Memory B cell (primary cell): ENCODE data around the gene OLFML1.

Experiments used
- ATAC-seq: fragments of 150-1000 bp; cut with Tn5 transposase; 2 replicates; pipeline ENCODE4 v1.10.0; 2021; ENCODE audit warnings: low read depth, mild to moderate bottlenecking, moderate library complexity
- DNase-seq, 2 donors: peaks; one replicate each; pipeline ENCODE4 v3.0.0; 2022; ENCODE audit warnings: low spot score in 2 of 2
- H3K27ac Mint-ChIP-seq: one replicate; pipeline ENCODE4 v1.8.0; 2022; ENCODE audit warnings: mild to moderate bottlenecking, moderate library complexity, mixed read lengths
- H3K27me3 Mint-ChIP-seq: one replicate; pipeline ENCODE4 v1.8.0; 2022; ENCODE audit warnings: mixed read lengths
- H3K36me3 Mint-ChIP-seq: one replicate; pipeline ENCODE4 v1.8.0; 2022; ENCODE audit warnings: mild to moderate bottlenecking, mixed read lengths
- H3K4me1 Mint-ChIP-seq: one replicate; pipeline ENCODE4 v1.8.0; 2022; ENCODE audit warnings: mixed read lengths
- H3K4me3 Mint-ChIP-seq: one replicate; pipeline ENCODE4 v1.8.0; 2022; ENCODE audit warnings: mild to moderate bottlenecking, moderate library complexity, mixed read lengths
- H3K9me3 Mint-ChIP-seq: one replicate; pipeline ENCODE4 v1.8.0; 2022; ENCODE audit warnings: mixed read lengths

Gene OLFML1

DNA sequence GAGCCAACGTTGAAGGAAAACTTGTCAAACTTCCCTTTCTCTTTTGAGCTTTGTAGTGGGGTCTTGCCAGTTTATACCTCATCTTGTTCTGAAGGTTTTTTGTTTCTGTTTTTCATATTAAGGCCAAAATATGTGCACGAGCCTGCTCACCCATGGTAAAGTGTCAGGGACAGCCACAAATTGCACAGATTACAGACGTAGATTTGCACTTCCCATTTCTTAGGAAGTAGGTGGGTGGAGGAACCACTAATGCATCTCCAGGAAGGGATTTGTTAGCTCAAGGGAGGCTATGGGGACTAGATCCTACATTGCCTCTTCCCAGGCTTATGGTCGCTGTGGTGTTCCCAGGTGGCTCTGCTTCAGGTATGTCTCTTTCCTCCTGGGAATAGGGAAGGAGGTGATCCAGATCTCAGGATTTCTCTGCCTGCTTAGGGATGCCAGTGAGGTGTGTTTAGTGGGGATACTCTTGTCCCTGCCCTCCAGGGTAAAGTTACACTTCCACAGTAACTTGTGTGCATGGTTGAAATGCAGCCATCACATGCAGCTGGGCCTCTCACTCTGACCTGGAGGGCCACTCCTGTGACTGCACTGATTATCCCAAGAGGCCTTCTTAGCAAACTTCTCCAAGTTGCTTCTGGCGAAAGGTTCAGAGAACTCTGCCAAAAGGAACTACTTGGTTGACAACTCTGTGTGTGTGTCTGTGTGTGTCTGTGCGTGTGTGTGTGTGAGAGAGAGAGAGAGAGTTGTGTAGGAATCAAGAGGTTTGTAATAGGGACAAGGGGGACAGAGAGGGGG lies 38.3 kb downstream of the OLFML1 start:
- Mint-ChIP-seq H3K4me1 (peaks cover 51% of the 10 kb centered on the region), H3K27me3 (no peaks in the 10 kb centered on the region), H3K4me3 (peak overlapping the region; percentile 51), H3K36me3 (peaks cover 6% of the 10 kb centered on the region), H3K27ac (no peak overlapping the region), H3K9me3 (peaks cover 3% of the 10 kb centered on the region)
- DNase-seq (no peak), ATAC-seq (no peak)

DNA sequence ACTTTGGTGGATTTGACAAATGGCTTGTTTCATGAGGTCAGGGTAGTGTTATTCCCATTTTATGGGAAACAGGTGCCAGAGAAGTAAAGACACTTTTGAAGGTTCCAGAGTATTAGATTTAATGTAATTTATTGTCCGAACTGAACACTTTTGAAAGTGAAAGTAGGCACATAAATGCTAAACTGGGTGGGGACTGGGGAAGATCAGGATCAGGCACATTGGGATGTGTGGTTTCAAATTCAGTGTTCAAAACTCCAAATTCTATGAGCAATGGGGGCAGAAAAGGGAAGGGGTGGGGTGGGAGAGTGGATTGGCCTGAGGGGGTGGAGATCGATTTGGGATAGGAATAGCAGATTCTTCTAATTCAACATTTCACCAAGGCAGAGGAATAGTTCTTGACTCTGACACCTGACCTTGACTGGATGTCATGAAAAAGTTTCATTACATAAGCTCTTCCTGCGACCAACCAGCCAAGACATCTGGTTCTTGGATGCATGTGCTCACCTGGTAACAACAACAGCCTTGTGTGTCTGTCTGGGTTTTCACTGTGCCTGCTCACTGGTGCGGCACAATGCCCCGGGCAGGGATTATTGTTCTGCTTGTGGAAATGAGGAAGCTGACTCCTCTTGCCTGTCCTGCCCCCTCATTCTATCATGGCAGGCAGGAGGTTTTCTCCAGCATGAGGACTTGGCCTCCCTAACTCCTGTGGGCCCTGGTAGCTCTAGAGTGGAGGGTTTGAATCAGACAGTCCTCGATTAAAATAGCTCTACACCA lies 39.3 kb downstream of the OLFML1 start:
- ATAC-seq (peak; percentile 43), DNase-seq (no peak)
- peaks cover 45% of the 10 kb centered on the region for H3K4me1 Mint-ChIP-seq
- no peaks in the 10 kb centered on the region for H3K36me3 Mint-ChIP-seq
- no peaks in the 10 kb centered on the region for H3K9me3 Mint-ChIP-seq
- H3K27me3 Mint-ChIP-seq, result no peaks in the 10 kb centered on the region
- H3K4me3 Mint-ChIP-seq, result peak overlapping the region; percentile 55
- no peak overlapping the region for H3K27ac Mint-ChIP-seq

DNA sequence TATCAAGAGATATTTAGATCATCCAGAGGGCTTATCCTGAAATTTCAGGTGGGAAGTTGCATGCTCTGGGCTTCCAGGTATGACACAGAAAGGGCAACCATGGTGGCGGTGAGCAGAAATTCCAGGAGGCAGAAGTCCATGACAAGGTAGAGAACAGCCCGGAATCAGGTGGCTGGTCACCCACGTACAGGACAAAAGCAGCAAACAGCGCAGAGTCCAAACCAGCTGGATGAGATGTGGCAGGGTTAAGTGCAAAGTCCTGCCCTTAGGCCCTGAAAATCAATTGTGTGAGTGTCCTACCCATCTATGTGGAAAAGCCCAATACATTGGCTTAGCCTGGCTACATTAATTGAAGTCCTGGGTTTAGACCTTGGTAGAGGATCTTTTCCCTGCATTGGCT lies 40.1 kb downstream of the OLFML1 start:
- no peaks in the 10 kb centered on the region for H3K27me3 Mint-ChIP-seq
- H3K27ac Mint-ChIP-seq, result no peak overlapping the region
- H3K9me3 Mint-ChIP-seq, result no peaks in the 10 kb centered on the region
- H3K4me3 Mint-ChIP-seq, result no peak overlapping the region
- no peaks in the 10 kb centered on the region for H3K36me3 Mint-ChIP-seq
- H3K4me1 Mint-ChIP-seq, result peaks cover 49% of the 10 kb centered on the region
- no peak for DNase-seq
- ATAC-seq, result no peak

DNA sequence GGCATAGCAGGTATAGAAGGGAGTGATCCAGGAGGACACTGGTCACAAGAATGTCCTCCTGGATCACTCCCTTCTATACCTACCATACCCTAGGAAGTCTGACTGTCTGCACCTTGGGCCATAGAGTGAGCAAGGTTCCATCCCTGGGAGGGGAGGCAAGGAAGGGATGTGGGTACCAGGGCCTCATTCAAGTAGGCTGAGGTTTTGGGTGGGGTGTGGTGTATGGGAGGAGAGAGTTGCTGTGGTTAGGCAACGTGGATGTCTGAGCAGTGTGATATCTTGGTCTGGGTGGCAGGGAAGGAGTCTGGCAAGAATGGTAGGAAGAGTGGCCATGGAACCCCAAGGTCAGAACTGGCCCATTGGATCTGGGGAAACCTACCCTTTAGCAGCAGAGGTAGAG lies 41.7 kb downstream of the OLFML1 start:
- ATAC-seq (no peak), DNase-seq (no peak)
- Mint-ChIP-seq H3K27me3 (no peaks in the 10 kb centered on the region), H3K36me3 (peaks cover 3% of the 10 kb centered on the region), H3K27ac (peak overlapping the region; percentile 29), H3K9me3 (no peaks in the 10 kb centered on the region), H3K4me1 (peaks cover 59% of the 10 kb centered on the region), H3K4me3 (no peak overlapping the region)

DNA sequence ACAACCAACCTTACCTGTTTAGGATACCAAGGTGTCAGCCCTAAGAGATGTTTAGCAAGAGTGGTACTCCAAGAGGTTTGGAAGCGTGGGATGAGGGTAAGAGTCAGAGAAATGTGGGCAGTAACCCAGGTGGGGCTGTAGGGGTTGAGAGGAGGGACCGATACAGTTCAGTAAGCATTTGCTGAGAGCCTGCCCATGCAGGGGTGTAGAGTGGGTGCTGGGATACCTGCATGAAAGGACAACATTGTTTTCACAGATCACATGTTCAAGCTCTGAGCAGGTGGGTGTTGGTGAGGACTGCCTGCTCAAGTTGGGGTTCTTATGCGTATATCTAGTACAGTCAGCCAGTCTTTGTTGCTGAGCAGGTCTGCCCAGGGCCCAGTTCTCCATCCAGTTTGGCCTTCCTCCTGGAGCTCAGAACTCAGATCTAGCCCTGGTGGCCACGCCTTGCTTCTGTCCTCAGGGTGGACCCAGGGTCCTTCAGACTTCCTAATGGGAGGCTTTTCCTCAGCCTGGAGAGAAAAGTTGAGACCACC lies 43.3 kb downstream of the OLFML1 start:
- no peaks in the 10 kb centered on the region for H3K9me3 Mint-ChIP-seq
- H3K27ac Mint-ChIP-seq, result peak overlapping the region; percentile 36

DNA sequence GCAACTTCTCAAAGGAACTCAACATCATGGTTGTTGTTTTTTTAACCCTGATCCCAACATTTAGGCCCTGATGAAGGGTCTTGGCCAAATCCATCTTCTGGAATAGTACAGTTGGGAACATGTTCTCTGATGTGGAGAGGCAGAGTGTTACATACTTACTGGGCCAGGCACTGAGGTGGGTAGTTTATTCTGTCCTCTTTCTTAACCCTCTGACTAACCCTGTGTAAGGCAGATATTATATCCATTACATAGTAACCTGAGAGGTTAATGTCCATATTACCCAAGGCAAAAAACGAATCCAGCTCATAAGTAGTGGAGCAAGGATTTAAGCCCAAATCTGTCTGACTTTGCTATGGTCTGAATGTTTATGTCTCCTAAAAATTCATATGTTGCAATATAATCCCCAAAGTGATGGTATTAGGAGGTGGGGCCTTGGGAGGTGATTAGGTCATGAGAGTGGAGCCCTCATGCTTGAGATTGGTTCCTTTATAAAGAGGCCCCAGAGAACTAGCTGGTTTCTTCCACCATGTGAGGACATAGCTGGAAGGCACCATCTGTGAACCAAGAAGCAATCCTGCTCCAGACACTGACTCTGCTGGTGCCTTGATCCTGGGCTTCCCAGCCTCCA lies 44.8 kb downstream of the OLFML1 start:
- H3K27ac Mint-ChIP-seq, result no peak overlapping the region
- no peaks in the 10 kb centered on the region for H3K27me3 Mint-ChIP-seq
- peaks cover 57% of the 10 kb centered on the region for H3K4me1 Mint-ChIP-seq
- H3K36me3 Mint-ChIP-seq, result peaks cover 10% of the 10 kb centered on the region
- H3K9me3 Mint-ChIP-seq, result no peaks in the 10 kb centered on the region
- ATAC-seq, result no peak
- H3K4me3 Mint-ChIP-seq, result no peak overlapping the region
- DNase-seq, result no peak

More for the DNA sequence above, 43.3 kb downstream of the OLFML1 start:
- DNase-seq (no peak), ATAC-seq (no peak)
- H3K4me3 Mint-ChIP-seq, result no peak overlapping the region
- H3K4me1 Mint-ChIP-seq, result peaks cover 58% of the 10 kb centered on the region
- H3K27me3 Mint-ChIP-seq, result no peaks in the 10 kb centered on the region
- peaks cover 5% of the 10 kb centered on the region for H3K36me3 Mint-ChIP-seq

DNA sequence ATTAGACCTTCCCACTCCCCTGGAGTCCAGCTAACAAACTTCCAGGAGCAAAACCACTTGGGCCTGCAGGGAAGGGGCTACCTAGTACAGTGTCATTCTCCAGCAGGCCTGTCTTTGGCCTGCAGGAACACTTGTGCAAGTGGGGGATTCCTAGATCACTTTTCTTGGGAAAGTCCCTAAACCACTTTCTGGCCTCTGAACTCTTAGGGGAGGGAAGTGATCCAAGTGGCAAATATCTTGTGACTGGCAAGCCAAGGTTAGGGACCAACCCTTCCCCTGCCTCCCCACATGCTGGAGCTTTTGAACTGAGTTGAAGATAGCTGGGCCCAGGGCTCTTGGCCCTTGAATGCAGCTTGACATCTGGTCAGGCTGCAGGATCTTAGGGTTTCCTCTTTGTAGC lies 45.7 kb downstream of the OLFML1 start:
- Mint-ChIP-seq H3K9me3 (no peaks in the 10 kb centered on the region), H3K4me1 (peaks cover 55% of the 10 kb centered on the region), H3K27me3 (no peaks in the 10 kb centered on the region), H3K27ac (peak overlapping the region; percentile 64), H3K36me3 (peaks cover 10% of the 10 kb centered on the region), H3K4me3 (no peak overlapping the region)
- DNase-seq, result no peak
- peak; percentile 62 for ATAC-seq

DNA sequence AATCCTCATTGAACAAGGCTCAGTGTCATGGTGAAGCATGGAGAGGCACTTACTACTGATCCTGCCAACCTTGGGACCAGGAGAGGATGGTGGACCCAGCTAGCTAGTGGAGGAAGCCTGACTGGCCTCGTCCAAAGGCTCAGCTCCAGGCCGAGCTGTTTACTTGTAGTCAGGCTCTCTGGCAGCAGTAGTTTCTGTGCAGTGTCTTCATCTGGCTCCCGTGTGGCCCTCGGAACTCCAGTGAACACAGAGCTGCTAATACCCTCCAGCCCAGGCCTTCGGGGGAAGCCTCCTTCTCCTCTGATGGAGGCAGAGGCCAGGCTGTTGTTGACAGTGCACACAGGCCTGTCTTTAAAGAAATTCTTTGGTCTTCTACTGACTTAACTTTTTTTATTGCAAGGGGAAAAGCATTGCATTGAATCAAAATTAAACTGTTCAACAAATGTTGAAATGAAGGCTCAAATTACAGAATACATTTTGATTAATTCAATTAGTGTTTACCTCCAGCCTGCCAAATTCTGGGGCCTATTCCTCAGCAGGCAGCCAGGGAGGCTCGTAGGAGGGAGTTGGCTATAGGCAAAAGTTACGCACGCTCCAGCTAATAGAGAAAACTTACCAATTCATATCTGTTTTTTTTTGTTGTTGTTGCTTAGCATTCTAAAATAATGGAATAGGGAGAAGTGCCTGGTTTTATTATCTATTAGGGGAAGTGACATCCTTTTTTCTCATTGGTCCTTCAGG lies 47.3 kb downstream of the OLFML1 start:
- Mint-ChIP-seq H3K4me3 (no peak overlapping the region), H3K36me3 (peaks cover 14% of the 10 kb centered on the region), H3K9me3 (no peaks in the 10 kb centered on the region), H3K4me1 (peaks cover 53% of the 10 kb centered on the region), H3K27ac (peak overlapping the region; percentile 69), H3K27me3 (no peaks in the 10 kb centered on the region)
- ATAC-seq, result no peak
- DNase-seq, result no peak

DNA sequence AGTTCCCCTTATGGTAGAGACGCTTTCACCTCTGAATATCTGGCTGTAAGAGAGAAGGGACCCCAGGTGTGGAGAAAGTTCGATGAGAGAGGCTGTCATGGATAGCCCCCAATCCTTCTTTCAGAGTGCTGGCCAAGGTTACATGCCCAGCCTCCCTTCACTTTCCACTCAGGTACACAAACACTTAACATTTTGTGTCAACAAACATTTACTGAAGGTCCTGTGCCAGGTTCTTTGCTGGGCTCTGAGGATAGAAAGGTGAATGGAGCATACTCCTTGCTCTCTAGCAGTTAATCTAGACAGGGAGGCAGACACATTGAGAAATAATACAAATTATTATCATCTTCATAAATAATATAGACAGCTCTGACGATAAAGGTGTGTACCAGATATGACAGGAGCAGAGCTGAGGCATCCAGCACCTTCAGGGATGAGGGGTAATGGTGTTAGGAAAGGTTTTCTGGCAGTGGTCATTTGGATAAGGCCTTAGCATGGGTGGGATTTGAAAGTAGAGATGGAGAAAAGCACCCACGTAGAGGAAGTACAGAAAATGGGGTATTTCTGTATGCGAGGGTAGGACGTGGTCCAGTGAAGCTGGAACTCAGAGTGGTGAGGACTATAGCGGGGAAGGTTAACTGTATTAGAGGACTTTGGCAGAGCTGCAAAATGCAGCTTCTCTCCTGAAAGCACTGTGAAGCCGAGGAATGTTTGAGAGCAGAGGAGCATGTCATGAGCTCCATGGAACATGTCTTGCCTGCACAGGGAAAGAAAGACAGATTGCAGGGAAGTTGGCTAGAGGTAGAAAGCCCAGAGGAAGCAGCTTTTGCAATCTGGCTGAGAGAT lies 48.1 kb downstream of the OLFML1 start:
- Mint-ChIP-seq H3K9me3 (no peaks in the 10 kb centered on the region), H3K27me3 (no peaks in the 10 kb centered on the region), H3K4me1 (peaks cover 55% of the 10 kb centered on the region), H3K36me3 (peaks cover 14% of the 10 kb centered on the region), H3K4me3 (peak overlapping the region; percentile 24), H3K27ac (peak overlapping the region; percentile 25)
- ATAC-seq, result peak; percentile 66
- DNase-seq, result no peak

DNA sequence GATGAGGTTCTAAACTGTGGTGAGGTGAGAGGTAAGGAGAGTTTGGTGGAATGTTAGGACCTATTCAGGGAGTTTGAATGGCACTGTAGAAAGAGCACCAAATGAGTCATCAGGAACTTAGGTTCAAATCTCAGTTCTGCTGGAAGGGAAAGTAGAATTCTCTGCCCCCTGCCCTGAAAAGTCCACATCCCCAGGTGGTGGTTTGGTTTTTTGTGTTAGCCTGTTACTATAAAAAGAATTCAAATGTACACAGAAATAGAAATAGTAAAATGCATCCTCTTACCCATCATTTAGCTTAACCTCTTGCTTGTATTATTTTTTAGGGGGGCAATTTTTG lies 48.7 kb downstream of the OLFML1 start:
- H3K4me3 Mint-ChIP-seq, result peak overlapping the region; percentile 24
- peak overlapping the region; percentile 25 for H3K27ac Mint-ChIP-seq
- peaks cover 14% of the 10 kb centered on the region for H3K36me3 Mint-ChIP-seq
- peaks cover 53% of the 10 kb centered on the region for H3K4me1 Mint-ChIP-seq
- no peaks in the 10 kb centered on the region for H3K9me3 Mint-ChIP-seq
- DNase-seq (no peak), ATAC-seq (no peak)
- no peaks in the 10 kb centered on the region for H3K27me3 Mint-ChIP-seq

DNA sequence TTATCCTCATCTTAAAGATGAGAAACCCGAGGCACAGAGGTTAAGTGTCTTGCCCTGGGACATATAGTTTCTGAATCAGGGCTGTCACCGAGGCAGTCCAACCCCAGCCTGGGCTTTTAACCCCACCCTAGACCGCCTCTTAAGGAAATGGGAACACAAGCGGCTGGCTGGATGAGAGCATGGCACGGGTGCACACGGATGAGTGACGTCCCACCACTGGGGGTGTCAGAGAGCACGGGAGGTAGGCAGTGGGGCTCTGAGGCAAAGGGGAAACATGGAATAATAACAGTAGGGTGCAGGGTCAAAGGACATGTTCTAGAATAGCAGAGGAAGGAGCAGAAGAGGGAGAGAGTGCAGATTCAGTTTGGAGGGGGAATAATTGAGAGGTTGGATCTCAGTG lies 50.8 kb downstream of the OLFML1 start:
- peaks cover 59% of the 10 kb centered on the region for H3K4me1 Mint-ChIP-seq
- peak; percentile 25 for ATAC-seq
- H3K36me3 Mint-ChIP-seq, result peaks cover 14% of the 10 kb centered on the region
- no peak overlapping the region for H3K4me3 Mint-ChIP-seq
- no peaks in the 10 kb centered on the region for H3K27me3 Mint-ChIP-seq
- H3K27ac Mint-ChIP-seq, result peak overlapping the region; percentile 16
- no peaks in the 10 kb centered on the region for H3K9me3 Mint-ChIP-seq
- DNase-seq, result no peak

DNA sequence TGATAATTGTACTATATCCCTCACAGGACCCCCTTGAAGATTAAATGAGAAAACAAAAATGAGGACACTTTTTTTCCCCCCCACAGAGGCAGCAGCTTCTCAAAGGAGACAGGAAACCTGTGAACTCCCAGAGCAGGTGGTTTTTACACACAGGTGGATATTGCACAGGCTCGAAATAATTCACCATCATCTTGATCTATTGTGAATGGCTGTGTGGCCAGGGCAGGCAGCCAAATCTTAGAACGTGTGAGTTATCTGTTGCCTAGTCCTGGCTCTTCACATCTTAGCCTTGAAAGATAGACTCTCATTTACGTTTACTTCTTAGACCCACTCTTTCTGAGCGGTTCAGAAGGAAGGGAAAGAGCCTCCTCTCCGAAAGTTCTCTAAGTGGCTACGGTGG lies 52.0 kb downstream of the OLFML1 start:
- H3K4me3 Mint-ChIP-seq, result no peak overlapping the region
- peaks cover 9% of the 10 kb centered on the region for H3K36me3 Mint-ChIP-seq
- H3K27me3 Mint-ChIP-seq, result no peaks in the 10 kb centered on the region
- no peaks in the 10 kb centered on the region for H3K9me3 Mint-ChIP-seq
- DNase-seq (no peak), ATAC-seq (no peak)
- H3K4me1 Mint-ChIP-seq, result peaks cover 61% of the 10 kb centered on the region
- H3K27ac Mint-ChIP-seq, result peak overlapping the region; percentile 16

DNA sequence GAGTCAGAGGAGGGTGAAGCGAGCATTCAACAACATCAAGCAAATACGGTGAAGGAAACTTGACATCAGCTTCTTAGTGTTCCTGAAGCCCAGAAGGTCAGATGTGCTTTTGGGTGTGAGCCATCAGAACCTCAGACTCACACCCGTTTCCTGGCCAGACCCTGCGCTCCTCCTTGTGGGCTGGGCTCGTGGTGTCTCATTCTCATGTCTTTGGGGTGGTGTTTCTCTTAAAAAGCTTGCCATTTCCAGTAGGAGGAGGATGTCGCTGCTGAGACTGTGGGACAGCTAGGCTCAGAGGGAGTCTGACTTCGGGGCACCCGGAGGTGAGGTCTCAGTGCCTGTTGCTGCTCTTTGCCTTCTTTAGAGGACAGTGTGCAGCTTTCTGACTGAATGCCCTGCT lies 52.7 kb downstream of the OLFML1 start:
- Mint-ChIP-seq H3K36me3 (peaks cover 9% of the 10 kb centered on the region), H3K4me3 (no peak overlapping the region), H3K27me3 (no peaks in the 10 kb centered on the region), H3K4me1 (peaks cover 64% of the 10 kb centered on the region), H3K9me3 (no peaks in the 10 kb centered on the region), H3K27ac (peak overlapping the region; percentile 29)
- DNase-seq, result no peak
- ATAC-seq, result no peak
